Measurements from ENCODE around the gene ALOX15B. TPM values are rescaled to one million over a fixed set of nuclear protein-coding genes. Genes with fewer than 3 reads are reported as not detected.
A peak's percentile ranks its signal among the peaks of the same experiment; 100 is the strongest.

Gene ALOX15B
- total and polyA plus RNA-seq, 4 donors, result 0.16 to 1.0 (median 0.56) TPM

- no peak overlapping the region for H3K4me3 ChIP-seq (ENCODE audit: low read depth in 1 of 3, low read length in 3 of 3)
- H3K27ac ChIP-seq (ENCODE audit: low read depth in 1 of 2, low read length in 2 of 2), result no peak overlapping the region
- no peak for DNase-seq (ENCODE audit: low spot score)
Observed at GRCh38 chr17:8041249-8041928, 2.5 kb downstream of the ALOX15B start.

GRCh38 chr17:8041979-8042378 is 3.1 kb downstream of the ALOX15B start:
- Histone ChIP-seq H3K4me1 (ENCODE audit: control insufficient read depth in 4 of 4, insufficient read depth in 4 of 4, low read length in 3 of 4) (peaks cover 0 to 8% (median 0%) of the 10 kb centered on the region in 4 donors), H3K9me3 (ENCODE audit: control insufficient read depth in 4 of 4, low read length in 3 of 4) (no peaks in the 10 kb centered on the region), H3K27me3 (ENCODE audit: control insufficient read depth in 4 of 4, insufficient read depth in 4 of 4, low read length in 3 of 4) (peaks cover 0 to 3% (median 0%) of the 10 kb centered on the region in 4 donors), H3K36me3 (ENCODE audit: control insufficient read depth in 4 of 4, insufficient read depth in 3 of 4, low read depth in 1 of 4, low read length in 3 of 4) (no peaks in the 10 kb centered on the region), H3K4me3 (ENCODE audit: low read depth in 1 of 3, low read length in 3 of 3) (no peak overlapping the region), H3K9ac (ENCODE audit: low read depth in 1 of 2, low read length in 2 of 2) (no peak overlapping the region), H3K27ac (ENCODE audit: low read depth in 1 of 2, low read length in 2 of 2) (no peak overlapping the region)
- DNase-seq (ENCODE audit: low spot score), result no peak
- TF ChIP-seq ATF3 (IDR thresholded peaks at IDR 0.05), result no peak
- TF ChIP-seq HNF4G (IDR thresholded peaks at IDR 0.05), result no peak
- TF ChIP-seq MAX (IDR thresholded peaks at IDR 0.05), result no peak
- TF ChIP-seq CTCF (IDR thresholded peaks at IDR 0.05; ENCODE audit: low read depth, low read length, missing input control), result no peak
- TF ChIP-seq FOXA1 (IDR thresholded peaks at IDR 0.05), result no peak
- no peak for TF ChIP-seq YY1 (IDR thresholded peaks at IDR 0.05)

More at GRCh38 chr17:8041249-8041928, 2.5 kb downstream of the ALOX15B start:
- H3K36me3 ChIP-seq (ENCODE audit: control insufficient read depth in 4 of 4, insufficient read depth in 3 of 4, low read depth in 1 of 4, low read length in 3 of 4), result no peaks in the 10 kb centered on the region
- TF ChIP-seq RAD21 (IDR thresholded peaks at IDR 0.05) (peak; percentile 94 to 96), HNF4A (conservative IDR thresholded peaks at IDR 0.05) (peak in 1 of 2 donors; percentile 6), HNF4G (IDR thresholded peaks at IDR 0.05) (no peak), FOXA1 (IDR thresholded peaks at IDR 0.05) (no peak), REST (IDR thresholded peaks at IDR 0.05) (no peak), SP1 (IDR thresholded peaks at IDR 0.05) (peak; percentile 7), CTCF (IDR thresholded peaks at IDR 0.05; ENCODE audit: low read depth, low read length, missing input control) (peak; percentile 61)
- H3K27me3 ChIP-seq (ENCODE audit: control insufficient read depth in 4 of 4, insufficient read depth in 4 of 4, low read length in 3 of 4), result peaks cover 0 to 3% (median 0%) of the 10 kb centered on the region in 4 donors
- WGBS, result 54% methylated on average over 8 of the region's 8 CpGs
- H3K9me3 ChIP-seq (ENCODE audit: control insufficient read depth in 4 of 4, low read length in 3 of 4), result no peaks in the 10 kb centered on the region
- H3K4me1 ChIP-seq (ENCODE audit: control insufficient read depth in 4 of 4, insufficient read depth in 4 of 4, low read length in 3 of 4), result peaks cover 0 to 8% (median 0%) of the 10 kb centered on the region in 4 donors
- no peak overlapping the region for H3K9ac ChIP-seq (ENCODE audit: low read depth in 1 of 2, low read length in 2 of 2)

Data from liver (tissue), 9 donors.